Panc1 (cell line): ENCODE measurements around the gene PTGIS. TPM values are rescaled to one million over a fixed set of nuclear protein-coding genes. Genes with fewer than 3 reads are reported as not detected.

Experiments used
- ATAC-seq: fragments of 200-7000 bp; cut with Tn5 transposase; 2 replicates; pipeline ENCODE4 v1.9.1; 2020; ENCODE audit warnings: mild to moderate bottlenecking, moderate library complexity
- BruUV-seq: library from RNA; stranded (reverse); fragments of 400-500 nt; replicated peaks from 2 replicates; lab custom pipeline; 2021; lab: Mats Ljungman, UMichigan
- CTCF ChIA-PET: fragments of 300-600 bp; sonication (Branson Sonifier 250); formaldehyde crosslinking; loops from one replicate; lab custom pipeline; 2022; ENCODE audit warnings: antibody characterized with exemption; lab: Charles Lee
- POLR2A ChIA-PET: fragments of 300-600 bp; sonication (Branson Sonifier 250); formaldehyde crosslinking; loops from one replicate; lab custom pipeline; 2022; ENCODE audit warnings: antibody characterized with exemption; lab: Charles Lee
- DNase-seq: peaks from one replicate; pipeline ENCODE4 v3.0.0-alpha.2; 2010; ENCODE audit warnings: low read depth, low spot score
- H3K27ac ChIP-seq: 2 replicates; pipeline ENCODE4 v1.5.1; 2011; ENCODE audit warnings: mild to moderate bottlenecking, low read length, inconsistent platforms
- H3K27me3 ChIP-seq: fragments of 200-500 bp; sonication (Bioruptor generic); 2 replicates; pipeline ENCODE4 v1.6.0; 2014; ENCODE audit warnings: low read length, inconsistent platforms; ENCODE audit not compliant: control insufficient read depth, insufficient read depth
- H3K36me3 ChIP-seq: fragments of 200-500 bp; sonication (Bioruptor generic); 2 replicates; pipeline ENCODE4 v1.5.1; 2014; ENCODE audit warnings: inconsistent platforms, mild to moderate bottlenecking, low read length, moderate library complexity; ENCODE audit not compliant: control insufficient read depth, insufficient read depth
- H3K4me1 ChIP-seq: 2 replicates; pipeline ENCODE4 v1.5.1; 2011; ENCODE audit warnings: inconsistent platforms, mild to moderate bottlenecking, low read length, moderate library complexity; ENCODE audit not compliant: control insufficient read depth, insufficient read depth
- H3K4me3 ChIP-seq, 2 experiments: 2 replicates each; pipeline ENCODE4 v1.5.1; 2011 to 2012; ENCODE audit warnings: low read depth in 2 of 2, low read length in 2 of 2, mild to moderate bottlenecking in 2 of 2, inconsistent platforms in 1 of 2, moderate library complexity in 1 of 2
- H3K9me3 ChIP-seq: fragments of 200-500 bp; sonication (Bioruptor generic); 2 replicates; pipeline ENCODE4 v1.5.1; 2014; ENCODE audit warnings: low read depth, mild to moderate bottlenecking, inconsistent platforms, low read length, moderate library complexity; ENCODE audit not compliant: control insufficient read depth, insufficient read depth
- POLR2AphosphoS5 ChIP-seq: IDR thresholded peaks from 2 replicates; pipeline ENCODE4 v1.6.1; 2012; ENCODE audit warnings: mild to moderate bottlenecking, low read depth, low read length, moderate library complexity
- SIN3A ChIP-seq: IDR thresholded peaks from 2 replicates; pipeline ENCODE4 v1.6.1; 2012; ENCODE audit warnings: low read depth, mild to moderate bottlenecking, low read length, moderate library complexity, borderline replicate concordance; ENCODE audit not compliant: insufficient read depth
- TCF7L2 ChIP-seq: IDR thresholded peaks from 2 replicates; pipeline ENCODE4 v1.6.1; 2011; ENCODE audit warnings: mild to moderate bottlenecking, low read depth, low read length, inconsistent platforms
- in situ Hi-C: cut with HindIII; loops from 2 replicates; pipeline ENCODE4 v1.10.0; 2016; ENCODE audit warnings: low sequenced_read_pairs, low pct_unique_long_range_greater_than_20kb
- intact Hi-C: fragments of 100-400 bp; cut with micrococcal nuclease; formaldehyde crosslinking; loops from one replicate; pipeline ENCODE4 v1.10.0; 2022; ENCODE audit not compliant: unreplicated experiment
- total RNA-seq: library from RNA; stranded (reverse); gene quantifications from one replicate; pipeline ENCODE4 v1.2.1, GENCODE V29; 2021; ENCODE audit not compliant: unreplicated experiment
- TF ChIP-seq, protein P1 (sequence below), 2 experiments: IDR thresholded peaks; 2 replicates each; pipeline ENCODE4 v1.6.1; 2011 to 2012; ENCODE audit warnings: low read depth in 2 of 2, control low read depth in 1 of 2, low read length in 1 of 2, mild to moderate bottlenecking in 1 of 2, moderate library complexity in 1 of 2; ENCODE audit not compliant: insufficient read depth in 1 of 2
- TF ChIP-seq, protein P2 (sequence below): fragments of 450-650 bp; IDR thresholded peaks from 2 replicates; pipeline ENCODE4 v1.5.1; 2017; ENCODE audit warnings: mild to moderate bottlenecking

The PTGIS gene
- total RNA-seq, 1 experiment from 2014 or later, result 4.4 TPM

- no peak for DNase-seq
- Histone ChIP-seq H3K9me3 (no peaks in the 10 kb centered on the region), H3K27me3 (no peaks in the 10 kb centered on the region), H3K4me1 (peaks cover 18% of the 10 kb centered on the region), H3K36me3 (no peaks in the 10 kb centered on the region), H3K27ac (peak overlapping the region; percentile 75), H3K4me3 (no peak overlapping the region)
- in situ Hi-C loops (no loop called here), intact Hi-C loops (no loop called here)
- ChIA-PET CTCF (no interaction called here), POLR2A (interaction anchor here (0.5 kb wide), 1 partner anchor 39 kb away, joined by 7 read pairs; no protein-coding TSS in a partner anchor)
- TF ChIP-seq TCF7L2, result no peak
- TF ChIP-seq, protein P1, sequence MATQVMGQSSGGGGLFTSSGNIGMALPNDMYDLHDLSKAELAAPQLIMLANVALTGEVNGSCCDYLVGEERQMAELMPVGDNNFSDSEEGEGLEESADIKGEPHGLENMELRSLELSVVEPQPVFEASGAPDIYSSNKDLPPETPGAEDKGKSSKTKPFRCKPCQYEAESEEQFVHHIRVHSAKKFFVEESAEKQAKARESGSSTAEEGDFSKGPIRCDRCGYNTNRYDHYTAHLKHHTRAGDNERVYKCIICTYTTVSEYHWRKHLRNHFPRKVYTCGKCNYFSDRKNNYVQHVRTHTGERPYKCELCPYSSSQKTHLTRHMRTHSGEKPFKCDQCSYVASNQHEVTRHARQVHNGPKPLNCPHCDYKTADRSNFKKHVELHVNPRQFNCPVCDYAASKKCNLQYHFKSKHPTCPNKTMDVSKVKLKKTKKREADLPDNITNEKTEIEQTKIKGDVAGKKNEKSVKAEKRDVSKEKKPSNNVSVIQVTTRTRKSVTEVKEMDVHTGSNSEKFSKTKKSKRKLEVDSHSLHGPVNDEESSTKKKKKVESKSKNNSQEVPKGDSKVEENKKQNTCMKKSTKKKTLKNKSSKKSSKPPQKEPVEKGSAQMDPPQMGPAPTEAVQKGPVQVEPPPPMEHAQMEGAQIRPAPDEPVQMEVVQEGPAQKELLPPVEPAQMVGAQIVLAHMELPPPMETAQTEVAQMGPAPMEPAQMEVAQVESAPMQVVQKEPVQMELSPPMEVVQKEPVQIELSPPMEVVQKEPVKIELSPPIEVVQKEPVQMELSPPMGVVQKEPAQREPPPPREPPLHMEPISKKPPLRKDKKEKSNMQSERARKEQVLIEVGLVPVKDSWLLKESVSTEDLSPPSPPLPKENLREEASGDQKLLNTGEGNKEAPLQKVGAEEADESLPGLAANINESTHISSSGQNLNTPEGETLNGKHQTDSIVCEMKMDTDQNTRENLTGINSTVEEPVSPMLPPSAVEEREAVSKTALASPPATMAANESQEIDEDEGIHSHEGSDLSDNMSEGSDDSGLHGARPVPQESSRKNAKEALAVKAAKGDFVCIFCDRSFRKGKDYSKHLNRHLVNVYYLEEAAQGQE (IDR thresholded peaks at IDR 0.05; ENCODE audit: insufficient read depth in 1 of 2, low read depth in 2 of 2, low read length in 1 of 2), result no peak
- no peak for TF ChIP-seq POLR2AphosphoS5
- TF ChIP-seq SIN3A, result no peak
- TF ChIP-seq, protein P2, sequence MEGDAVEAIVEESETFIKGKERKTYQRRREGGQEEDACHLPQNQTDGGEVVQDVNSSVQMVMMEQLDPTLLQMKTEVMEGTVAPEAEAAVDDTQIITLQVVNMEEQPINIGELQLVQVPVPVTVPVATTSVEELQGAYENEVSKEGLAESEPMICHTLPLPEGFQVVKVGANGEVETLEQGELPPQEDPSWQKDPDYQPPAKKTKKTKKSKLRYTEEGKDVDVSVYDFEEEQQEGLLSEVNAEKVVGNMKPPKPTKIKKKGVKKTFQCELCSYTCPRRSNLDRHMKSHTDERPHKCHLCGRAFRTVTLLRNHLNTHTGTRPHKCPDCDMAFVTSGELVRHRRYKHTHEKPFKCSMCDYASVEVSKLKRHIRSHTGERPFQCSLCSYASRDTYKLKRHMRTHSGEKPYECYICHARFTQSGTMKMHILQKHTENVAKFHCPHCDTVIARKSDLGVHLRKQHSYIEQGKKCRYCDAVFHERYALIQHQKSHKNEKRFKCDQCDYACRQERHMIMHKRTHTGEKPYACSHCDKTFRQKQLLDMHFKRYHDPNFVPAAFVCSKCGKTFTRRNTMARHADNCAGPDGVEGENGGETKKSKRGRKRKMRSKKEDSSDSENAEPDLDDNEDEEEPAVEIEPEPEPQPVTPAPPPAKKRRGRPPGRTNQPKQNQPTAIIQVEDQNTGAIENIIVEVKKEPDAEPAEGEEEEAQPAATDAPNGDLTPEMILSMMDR, result no peak
- no peak for ATAC-seq
- no TSS peak for BruUV-seq
These were observed 4.6 kb downstream of the PTGIS start for GRCh38 chr20:49563015-49563980.

- in situ Hi-C loops, result no loop called here
- TF ChIP-seq, protein P1 (IDR thresholded peaks at IDR 0.05; ENCODE audit: insufficient read depth in 1 of 2, low read depth in 2 of 2, low read length in 1 of 2), result no peak
- TF ChIP-seq POLR2AphosphoS5, result peak; percentile 48; the same call in 1 of the 2 replicates
- no peak for TF ChIP-seq SIN3A
- TF ChIP-seq, protein P2, result no peak
- TF ChIP-seq TCF7L2, result peak; percentile 55; the same call in 1 of the 2 replicates
- DNase-seq (no peak), ATAC-seq (peak; percentile 94)
- Histone ChIP-seq H3K4me3 (peak overlapping the region in 1 of 2 experiments; percentile 14; a peak in 1 of 4 replicates), H3K27ac (peak overlapping the region; percentile 75), H3K4me1 (peaks cover 18% of the 10 kb centered on the region), H3K27me3 (no peaks in the 10 kb centered on the region), H3K9me3 (no peaks in the 10 kb centered on the region), H3K36me3 (no peaks in the 10 kb centered on the region)
- BruUV-seq, result no TSS peak
- ChIA-PET POLR2A (no interaction called here), CTCF (no interaction called here)
- intact Hi-C loops, result no loop called here
These were observed 5.5 kb downstream of the PTGIS start for GRCh38 chr20:49562311-49563014.
